ENCODE measurements around the gene SAP30L. TPM values are rescaled to one million over a fixed set of nuclear protein-coding genes. Genes with fewer than 3 reads are reported as not detected.

The SAP30L gene
- total RNA-seq, 1 experiment from 2014 or later = 32.5 TPM

DNA sequence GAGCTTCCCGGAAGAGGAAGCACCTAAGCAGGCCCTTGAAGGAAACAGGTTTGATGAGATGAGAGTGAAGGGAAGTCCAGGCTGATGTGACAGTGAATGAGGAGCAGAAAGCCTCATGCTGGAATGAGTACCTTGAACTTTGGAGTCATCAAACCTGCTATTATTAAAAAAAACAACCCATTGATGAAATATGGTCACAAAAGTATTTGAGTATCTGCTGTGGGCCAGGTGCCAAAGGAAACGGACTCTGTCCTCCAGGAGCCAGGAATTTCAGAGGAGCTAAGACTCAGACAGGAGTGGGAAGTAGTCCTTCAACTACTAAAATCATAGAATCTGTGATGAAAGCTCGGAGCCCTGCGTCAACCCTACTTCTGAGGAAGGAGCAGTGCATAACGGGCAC is 20.4 kb downstream of the SAP30L start:
- H3K4me3 ChIP-seq (ENCODE audit: low read depth, low read length) = no peak overlapping the region
- BruUV-seq (replicated peaks) = no TSS peak
- TF ChIP-seq, protein P1, sequence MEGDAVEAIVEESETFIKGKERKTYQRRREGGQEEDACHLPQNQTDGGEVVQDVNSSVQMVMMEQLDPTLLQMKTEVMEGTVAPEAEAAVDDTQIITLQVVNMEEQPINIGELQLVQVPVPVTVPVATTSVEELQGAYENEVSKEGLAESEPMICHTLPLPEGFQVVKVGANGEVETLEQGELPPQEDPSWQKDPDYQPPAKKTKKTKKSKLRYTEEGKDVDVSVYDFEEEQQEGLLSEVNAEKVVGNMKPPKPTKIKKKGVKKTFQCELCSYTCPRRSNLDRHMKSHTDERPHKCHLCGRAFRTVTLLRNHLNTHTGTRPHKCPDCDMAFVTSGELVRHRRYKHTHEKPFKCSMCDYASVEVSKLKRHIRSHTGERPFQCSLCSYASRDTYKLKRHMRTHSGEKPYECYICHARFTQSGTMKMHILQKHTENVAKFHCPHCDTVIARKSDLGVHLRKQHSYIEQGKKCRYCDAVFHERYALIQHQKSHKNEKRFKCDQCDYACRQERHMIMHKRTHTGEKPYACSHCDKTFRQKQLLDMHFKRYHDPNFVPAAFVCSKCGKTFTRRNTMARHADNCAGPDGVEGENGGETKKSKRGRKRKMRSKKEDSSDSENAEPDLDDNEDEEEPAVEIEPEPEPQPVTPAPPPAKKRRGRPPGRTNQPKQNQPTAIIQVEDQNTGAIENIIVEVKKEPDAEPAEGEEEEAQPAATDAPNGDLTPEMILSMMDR (IDR thresholded peaks at IDR 0.05; ENCODE audit: insufficient read depth in 1 of 2, low read depth in 1 of 2, low read length in 1 of 2, severe bottlenecking in 1 of 2, unreplicated experiment in 1 of 2) = no peak

DNA sequence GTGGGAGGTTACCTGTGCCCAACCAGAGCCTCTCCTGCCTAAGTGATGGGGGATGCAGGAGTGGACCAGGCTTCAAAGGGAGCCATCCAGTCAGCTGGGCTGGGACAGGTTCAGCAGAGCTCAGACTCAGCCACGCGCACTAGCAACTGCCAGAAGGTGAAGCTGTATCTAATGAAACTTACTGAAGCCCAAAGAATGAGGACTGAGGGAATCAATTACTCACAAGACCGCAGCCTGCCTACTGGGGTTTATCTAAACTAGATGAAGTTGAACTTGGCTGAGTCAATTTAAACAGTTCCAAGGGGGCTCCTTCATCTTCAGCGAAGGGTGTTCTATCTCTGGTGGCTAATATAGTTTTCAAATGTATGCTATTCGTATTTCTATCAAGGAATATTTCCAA is 20.9 kb downstream of the SAP30L start:
- H3K27me3 ChIP-seq (replicated peaks; ENCODE audit: control insufficient read depth, insufficient read depth, low read length) = no peaks in the 10 kb centered on the region; the same call in 1 of the 2 replicates
- no peak overlapping the region for H3K4me3 Mint-ChIP-seq (ENCODE audit: unreplicated experiment)
- H3K36me3 Mint-ChIP-seq (ENCODE audit: insufficient read depth, unreplicated experiment) = no peaks in the 10 kb centered on the region
- no peaks in the 10 kb centered on the region for H3K36me3 ChIP-seq (ENCODE audit: control insufficient read depth, insufficient read depth, low read length)
- intact Hi-C loops (cut with micrococcal nuclease; ENCODE audit: unreplicated experiment) = loop anchor here (1.0 to 2.0 kb wide), 5 partner anchors 55 to 394 kb away; no protein-coding TSS in a partner anchor
- no peak overlapping the region for H3K27ac Mint-ChIP-seq (ENCODE audit: unreplicated experiment)
- peaks cover 8% of the 10 kb centered on the region for H3K4me1 ChIP-seq
- DNase-seq = no peak
- H3K4me1 Mint-ChIP-seq (ENCODE audit: low read depth, unreplicated experiment) = peaks cover 11% of the 10 kb centered on the region
- TF ChIP-seq, protein P1 (IDR thresholded peaks at IDR 0.05; ENCODE audit: insufficient read depth in 1 of 2, low read depth in 1 of 2, low read length in 1 of 2, severe bottlenecking in 1 of 2, unreplicated experiment in 1 of 2) = no peak
- no peaks in the 10 kb centered on the region for H3K27me3 Mint-ChIP-seq (ENCODE audit: insufficient read depth, unreplicated experiment)
- POLR2A ChIA-PET = no interaction called here
- H3K9me3 Mint-ChIP-seq (ENCODE audit: unreplicated experiment) = no peaks in the 10 kb centered on the region
- BruUV-seq (replicated peaks) = no TSS peak
- CTCF ChIA-PET = interaction anchor here (1.1 to 2.5 kb wide), 3 partner anchors 17 to 54 kb away, joined by 3 to 6 read pairs (median 4); no protein-coding TSS in a partner anchor
- H3K4me3 ChIP-seq (ENCODE audit: low read depth, low read length) = no peak overlapping the region
- H3K9me3 ChIP-seq = no peaks in the 10 kb centered on the region

More for the DNA sequence above, 20.4 kb downstream of the SAP30L start:
- H3K36me3 ChIP-seq (ENCODE audit: control insufficient read depth, insufficient read depth, low read length) = no peaks in the 10 kb centered on the region
- DNase-seq = no peak
- Mint-ChIP-seq H3K9me3 (ENCODE audit: unreplicated experiment) (no peaks in the 10 kb centered on the region), H3K4me1 (ENCODE audit: low read depth, unreplicated experiment) (peaks cover 11% of the 10 kb centered on the region), H3K4me3 (ENCODE audit: unreplicated experiment) (no peak overlapping the region), H3K27ac (ENCODE audit: unreplicated experiment) (no peak overlapping the region), H3K36me3 (ENCODE audit: insufficient read depth, unreplicated experiment) (no peaks in the 10 kb centered on the region), H3K27me3 (ENCODE audit: insufficient read depth, unreplicated experiment) (no peaks in the 10 kb centered on the region)
- no peaks in the 10 kb centered on the region for H3K9me3 ChIP-seq
- POLR2A ChIA-PET = no interaction called here
- CTCF ChIA-PET = interaction anchor here (1.1 to 2.5 kb wide), 3 partner anchors 18 to 55 kb away, joined by 3 to 6 read pairs (median 4); no protein-coding TSS in a partner anchor
- H3K4me1 ChIP-seq = peaks cover 8% of the 10 kb centered on the region
- H3K27me3 ChIP-seq (replicated peaks; ENCODE audit: control insufficient read depth, insufficient read depth, low read length) = no peaks in the 10 kb centered on the region
- intact Hi-C loops (cut with micrococcal nuclease; ENCODE audit: unreplicated experiment) = loop anchor here (2.0 kb wide), 1 partner anchor 393 kb away; no protein-coding TSS in a partner anchor

DNA sequence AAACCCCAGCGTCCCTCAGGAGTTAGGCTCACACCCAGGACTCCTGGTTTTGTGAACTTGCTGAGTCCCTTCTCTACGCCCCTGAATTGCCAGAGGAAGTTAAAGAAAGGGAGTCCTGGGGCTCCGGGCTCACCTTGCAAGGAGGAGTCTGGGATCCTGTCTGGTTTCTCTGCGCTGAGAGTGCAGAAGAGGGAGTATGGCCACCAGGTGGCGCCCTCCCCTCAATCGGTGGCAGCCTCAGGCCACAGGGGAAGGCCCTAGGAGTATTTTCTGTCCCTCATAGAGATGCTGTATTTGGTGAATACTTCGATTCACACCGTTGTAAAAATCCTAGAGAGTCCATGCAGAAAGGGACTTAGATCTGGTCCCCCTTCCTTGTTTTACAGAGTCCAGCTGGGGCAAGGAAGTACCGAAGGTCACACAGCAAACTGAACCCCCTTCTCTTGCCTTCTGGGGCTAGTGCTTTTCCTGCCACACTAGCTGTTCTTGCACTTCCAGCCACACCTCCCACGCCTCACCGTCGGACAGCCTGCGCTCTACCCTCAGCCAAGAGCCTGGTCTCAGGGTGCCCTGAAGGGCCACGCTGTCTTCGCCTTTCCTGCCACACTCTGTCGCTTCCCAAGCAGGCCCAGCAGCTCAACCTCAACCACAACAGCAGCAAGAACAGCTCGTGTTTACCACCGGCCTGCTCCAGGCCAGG is 22.0 kb downstream of the SAP30L start:
- intact Hi-C loops (cut with micrococcal nuclease; ENCODE audit: unreplicated experiment) = loop anchor here (1.0 to 2.0 kb wide), 5 partner anchors 53 to 395 kb away; no protein-coding TSS in a partner anchor
- Histone ChIP-seq H3K4me1 (peaks cover 8% of the 10 kb centered on the region), H3K27me3 (replicated peaks; ENCODE audit: control insufficient read depth, insufficient read depth, low read length) (no peaks in the 10 kb centered on the region; the same call in 1 of the 2 replicates), H3K36me3 (ENCODE audit: control insufficient read depth, insufficient read depth, low read length) (no peaks in the 10 kb centered on the region), H3K4me3 (ENCODE audit: low read depth, low read length) (no peak overlapping the region), H3K9me3 (no peaks in the 10 kb centered on the region)
- CTCF ChIA-PET = interaction anchor here (0.6 to 2.5 kb wide), 6 partner anchors 46 to 315 kb away, joined by 3 to 6 read pairs (median 3); no protein-coding TSS in a partner anchor
- no TSS peak for BruUV-seq (replicated peaks)
- Mint-ChIP-seq H3K27ac (ENCODE audit: unreplicated experiment) (no peak overlapping the region), H3K9me3 (ENCODE audit: unreplicated experiment) (no peaks in the 10 kb centered on the region), H3K36me3 (ENCODE audit: insufficient read depth, unreplicated experiment) (no peaks in the 10 kb centered on the region), H3K4me3 (ENCODE audit: unreplicated experiment) (no peak overlapping the region), H3K27me3 (ENCODE audit: insufficient read depth, unreplicated experiment) (no peaks in the 10 kb centered on the region), H3K4me1 (ENCODE audit: low read depth, unreplicated experiment) (peaks cover 11% of the 10 kb centered on the region)
- DNase-seq = peak; percentile 74 to 87
- TF ChIP-seq, protein P1 (IDR thresholded peaks at IDR 0.05; ENCODE audit: insufficient read depth in 1 of 2, low read depth in 1 of 2, low read length in 1 of 2, severe bottlenecking in 1 of 2, unreplicated experiment in 1 of 2) = peak; percentile 93 to 94
- POLR2A ChIA-PET = no interaction called here

Measured in Caco-2 (cell line).